H1 (cell line): ENCODE measurements around the gene STIMATE. TPM values are rescaled to one million over a fixed set of nuclear protein-coding genes. Genes with fewer than 3 reads are reported as not detected.

Source experiments
- JUN ChIP-seq: IDR thresholded peaks from 2 replicates; pipeline ENCODE4 v1.6.1; 2011; ENCODE audit warnings: low read depth, mild to moderate bottlenecking, improper control_type of control experiment, low read length
- polyA plus RNA-seq, 7 experiments: library from polyadenylated mRNA; depleted of rRNA in 3 of 7; stranded (reverse) in 5 of 7; unstranded in 2 of 7; fragments of >200 nt in 5 of 7; fragments of 200-250 nt in 2 of 7; gene quantifications; 1 replicate in 5 of 7; 2 replicates in 1 of 7; 4 replicates in 1 of 7; pipeline versions ENCODE4 v1.2.1 to v1.2.3, GENCODE V29; 2011 to 2013; ENCODE audit warnings: missing spikeins in 2 of 7, mixed read lengths in 2 of 7
- total RNA-seq: library from RNA; stranded (reverse); fragmentation: NEBNext Ultra II Directional; extraction: Animal tissue kit (Norgen Biotek cat#: 25700); gene quantifications from 2 replicates; pipeline ENCODE4 v1.2.1, GENCODE V29; 2021

The STIMATE gene
- total and polyA plus RNA-seq, 2 of the 8 experiments (the other 6 are each of a cell fraction or from before 2014, with no cell fraction given), result 17.5 to 22.1 TPM

DNA sequence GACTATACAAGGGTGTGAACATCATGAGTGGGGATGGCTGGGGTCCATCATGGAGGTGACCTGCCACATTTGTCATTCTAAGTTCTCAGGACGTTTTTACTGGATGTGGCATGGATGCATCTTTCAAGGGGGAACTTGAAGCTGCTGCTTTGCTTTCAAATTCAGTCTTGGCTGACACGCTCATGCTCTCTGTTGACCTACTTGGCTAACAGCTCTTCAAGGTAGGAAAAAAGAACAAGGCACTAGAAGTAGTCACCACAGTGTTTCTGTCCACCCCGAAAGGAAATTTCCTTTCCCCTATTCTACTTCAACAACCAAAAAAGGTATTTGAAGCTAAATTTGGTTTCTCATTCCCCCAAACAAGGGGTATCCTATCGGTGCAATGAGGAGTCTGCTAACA, 15.0 kb downstream of the STIMATE start (continued):
- no peak for TF ChIP-seq JUN
